AG20443 (cell line): Measurements from ENCODE around the gene BPIFA2.
"Not testable (repeated sequence)": the region's sequence is repeated elsewhere in the genome, so short reads cannot be mapped to it uniquely, and the experiment has no call there.

Experiments
- DNase-seq: peaks from one replicate; pipeline ENCODE4 v3.0.0; 2012; ENCODE audit warnings: low spot score, mixed read lengths

The BPIFA2 gene

GRCh38 chr20:33162313-33162712 is 5.6 kb upstream of the BPIFA2 start:
- DNase-seq: no peak

DNA sequence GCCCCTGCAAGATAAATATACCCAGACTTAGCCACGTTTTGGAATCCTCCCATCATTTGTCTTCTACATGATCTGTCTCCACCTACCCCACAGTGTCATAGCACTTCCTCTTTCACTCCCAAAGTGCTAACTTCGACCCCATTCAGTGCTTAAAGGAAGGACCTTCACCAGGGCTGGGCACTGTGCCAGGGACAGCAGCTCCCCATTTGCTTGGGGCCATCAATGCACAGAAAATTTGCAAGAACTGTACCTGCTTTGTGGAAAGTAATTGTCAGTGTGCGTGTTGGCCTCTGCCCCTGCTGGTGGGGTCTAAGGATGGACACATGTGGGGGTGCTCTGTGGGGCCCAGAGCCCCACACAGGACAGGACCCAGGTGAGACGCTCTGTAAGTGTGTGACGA is 5.2 kb upstream of the BPIFA2 start:
- no peak for DNase-seq

- DNase-seq: no peak
Measured at GRCh38 chr20:33163856-33164762, 3.9 kb upstream of the BPIFA2 start.

- no peak for DNase-seq
Measured at GRCh38 chr20:33164763-33165095, 3.2 kb upstream of the BPIFA2 start.

- DNase-seq: no peak
Measured at GRCh38 chr20:33165416-33166055, 2.4 kb upstream of the BPIFA2 start.

DNA sequence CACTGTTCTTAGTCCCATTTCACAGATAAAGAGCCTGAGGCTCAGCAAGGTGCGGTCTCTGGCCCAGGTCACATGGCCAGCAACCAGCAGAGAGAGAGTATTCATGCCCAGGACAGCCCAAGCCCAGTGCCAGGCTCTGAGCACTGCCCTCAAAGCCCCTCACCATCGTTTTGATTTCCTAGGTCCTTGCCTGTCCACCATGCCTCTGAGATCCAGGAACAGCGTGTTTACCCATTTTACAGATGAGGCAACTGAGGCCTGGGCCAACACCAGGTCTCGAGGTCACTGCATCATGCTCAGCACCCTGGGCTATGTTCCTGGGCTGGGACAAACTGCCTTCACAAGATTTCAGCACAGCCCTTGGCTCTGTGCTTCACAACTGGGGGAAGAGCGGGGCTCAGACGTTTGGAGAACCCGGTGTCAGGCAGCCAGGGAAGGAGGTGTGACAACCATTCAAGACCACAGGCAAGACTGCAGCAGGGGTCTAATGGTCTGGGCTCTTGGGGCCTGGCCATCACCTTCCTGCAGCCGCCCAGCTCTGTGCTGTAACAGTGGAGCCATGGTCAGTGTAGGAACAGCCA is 1.3 kb upstream of the BPIFA2 start:
- DNase-seq: no peak

DNA sequence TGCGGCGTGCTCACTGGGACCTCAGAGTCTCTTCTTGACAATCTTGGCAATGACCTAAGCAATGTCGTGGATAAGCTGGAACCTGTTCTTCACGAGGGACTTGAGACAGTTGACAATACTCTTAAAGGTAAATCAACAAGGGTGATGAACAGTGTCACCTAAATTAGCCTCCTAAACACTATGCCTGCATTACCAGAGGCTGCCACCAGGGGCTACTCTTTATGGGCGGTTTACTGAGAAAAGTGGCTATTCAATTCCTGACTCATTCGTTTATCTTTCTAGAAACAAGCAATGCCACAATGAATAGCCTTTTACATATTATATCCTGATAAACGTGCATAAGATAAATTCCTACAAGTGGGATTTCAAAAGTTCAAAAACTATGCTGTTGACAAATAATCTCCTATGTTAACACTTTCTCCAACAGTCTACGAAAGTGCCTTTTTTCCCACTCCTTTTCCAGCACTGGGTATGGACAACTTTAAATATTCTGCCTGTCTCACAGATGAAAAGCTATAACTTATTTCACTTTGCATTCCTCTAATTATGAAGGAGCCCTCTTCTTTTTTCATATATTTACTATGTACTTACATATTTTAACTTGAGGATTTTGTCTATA is 1.3 kb downstream of the BPIFA2 start:
- no peak for DNase-seq

- DNase-seq: no peak
Measured at GRCh38 chr20:33172781-33173180, 4.8 kb downstream of the BPIFA2 start.

GRCh38 chr20:33175123-33175522 is 7.2 kb downstream of the BPIFA2 start:
- no peak for DNase-seq

- DNase-seq: no peak
Measured at GRCh38 chr20:33176101-33176500, 8.1 kb downstream of the BPIFA2 start.

GRCh38 chr20:33177866-33178265 is 9.9 kb downstream of the BPIFA2 start:
- DNase-seq: no peak

DNA sequence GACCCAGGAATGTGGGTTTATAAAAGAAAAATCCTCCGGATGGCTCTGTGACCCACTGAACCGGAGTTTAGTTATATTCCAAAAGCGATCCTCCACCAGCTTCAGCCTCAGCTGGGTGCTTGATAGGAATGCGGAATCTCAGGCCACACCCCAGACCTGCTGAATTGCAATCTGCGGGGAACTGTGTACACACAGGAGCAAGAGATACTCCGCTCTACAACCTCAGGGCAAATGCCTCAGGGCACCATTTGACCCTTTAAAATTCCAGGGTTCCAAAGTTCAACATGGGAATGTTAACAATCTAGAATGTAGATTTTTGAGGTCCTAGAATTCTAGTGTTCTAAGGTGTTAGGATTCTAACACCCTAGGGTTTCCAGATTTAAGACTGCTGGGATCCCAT is 10.8 kb downstream of the BPIFA2 start:
- DNase-seq: no peak

- no peak for DNase-seq
Measured at GRCh38 chr20:33180169-33180568, 12.2 kb downstream of the BPIFA2 start.

GRCh38 chr20:33181482-33182093 is 13.6 kb downstream of the BPIFA2 start:
- DNase-seq: no peak

DNA sequence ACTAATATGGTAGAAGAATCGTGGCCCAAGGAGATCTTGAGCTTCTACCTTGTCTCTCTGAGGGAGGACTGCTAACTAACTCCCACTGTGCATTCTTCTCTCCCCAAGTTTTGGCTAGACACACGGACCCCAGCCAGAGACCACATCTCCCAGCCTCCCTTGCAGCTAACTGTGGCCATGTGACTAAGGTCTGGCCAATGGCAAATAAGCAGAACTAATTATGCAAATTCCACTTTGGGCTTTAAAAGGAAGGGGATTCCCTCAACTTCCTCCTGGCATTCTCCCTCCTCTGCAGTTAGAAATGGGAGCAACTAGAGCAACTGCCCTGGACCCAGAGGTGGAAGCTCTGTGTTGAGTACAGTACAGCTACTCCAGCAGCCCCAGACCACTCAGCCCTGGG is 15.4 kb downstream of the BPIFA2 start:
- DNase-seq: no peak

DNA sequence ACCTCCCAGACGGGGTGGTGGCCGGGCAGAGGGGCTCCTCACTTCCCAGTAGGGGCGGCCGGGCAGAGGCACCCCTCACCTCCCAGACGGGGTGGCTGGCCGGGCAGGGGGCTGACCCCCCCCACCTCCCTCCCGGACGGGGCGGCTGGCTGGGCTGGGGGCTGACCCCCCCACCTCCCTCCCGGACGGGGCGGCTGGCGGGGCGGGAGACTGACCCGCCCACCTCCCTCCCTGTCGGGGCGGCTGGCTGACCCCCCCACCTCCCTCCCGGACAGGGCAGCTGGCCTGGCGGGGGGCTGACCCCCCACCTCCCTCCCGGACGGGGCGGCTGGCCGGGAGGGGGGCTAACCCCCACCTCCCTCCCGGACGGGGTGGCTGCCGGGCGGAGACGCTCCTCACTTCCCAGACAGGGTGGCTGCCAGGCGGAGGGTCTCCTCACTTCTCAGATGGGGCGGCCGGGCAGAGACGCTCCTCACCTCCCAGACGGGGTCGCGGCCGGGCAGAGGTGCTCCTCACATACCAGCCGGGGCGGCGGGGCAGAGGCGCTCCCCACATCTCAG is 17.2 kb downstream of the BPIFA2 start:
- not testable (repeated sequence) for DNase-seq

- DNase-seq: no peak
Measured at GRCh38 chr20:33187491-33187890, 19.5 kb downstream of the BPIFA2 start.

GRCh38 chr20:33188421-33188820 is 20.5 kb downstream of the BPIFA2 start:
- DNase-seq: no peak

DNA sequence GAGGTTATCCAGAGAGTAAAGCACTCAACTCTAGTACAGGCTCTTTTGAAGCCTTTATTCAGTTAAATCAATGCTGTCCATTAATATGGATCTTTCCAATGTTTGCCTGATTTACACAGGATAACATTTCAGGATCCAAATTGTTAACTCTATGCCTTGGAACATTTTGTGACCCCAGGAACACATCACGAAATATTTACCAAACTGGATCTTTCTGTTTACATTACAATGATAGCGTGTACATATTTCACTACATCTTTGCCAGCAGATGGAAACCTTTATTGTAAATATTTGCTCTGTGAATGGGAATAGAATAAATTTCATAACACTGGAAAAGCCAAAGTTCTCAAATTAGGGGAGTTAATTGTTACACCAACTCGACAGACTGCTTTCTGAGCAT is 23.5 kb downstream of the BPIFA2 start:
- DNase-seq: no peak

DNA sequence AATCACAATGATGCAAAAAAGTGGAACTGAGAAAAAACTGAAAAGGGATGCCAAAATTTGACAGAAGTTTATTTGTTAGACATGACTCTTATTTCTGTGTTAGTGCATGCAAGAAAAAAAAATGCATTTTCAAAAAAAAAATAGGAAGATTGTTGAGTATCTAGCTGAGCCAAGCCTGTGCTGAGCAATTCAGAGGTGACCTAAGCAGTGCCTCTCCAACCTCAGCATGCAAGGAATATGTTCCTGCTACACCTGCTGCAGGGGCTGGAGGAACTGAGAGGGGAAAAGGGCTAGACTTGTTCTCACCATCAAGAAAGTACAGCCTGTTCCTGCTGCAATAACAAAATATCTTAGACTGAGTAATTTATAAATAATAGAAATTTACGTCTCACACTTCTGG is 24.0 kb downstream of the BPIFA2 start:
- no peak for DNase-seq

GRCh38 chr20:33192912-33193501 is 25.0 kb downstream of the BPIFA2 start:
- no peak for DNase-seq

- DNase-seq: no peak
Measured at GRCh38 chr20:33199026-33199425, 31.1 kb downstream of the BPIFA2 start.
